GM12873 (cell line): Measurements from ENCODE around the gene RADIL.

ENCODE experiments used
- CTCF ChIP-seq: IDR thresholded peaks from 2 replicates; pipeline ENCODE4 v1.5.1; 2012; ENCODE audit warnings: low read depth, mild to moderate bottlenecking, moderate library complexity, low read length, control low read depth; ENCODE audit not compliant: insufficient read depth; ENCODE audit errors: missing control alignments

RADIL gene

GRCh38 chr7:4833176-4833575 lies 50.3 kb downstream of the RADIL start:
- TF ChIP-seq CTCF = no peak

- no peak for TF ChIP-seq CTCF
Observed at GRCh38 chr7:4832711-4833110, 50.8 kb downstream of the RADIL start.

- no peak for TF ChIP-seq CTCF
Observed at GRCh38 chr7:4831723-4832495, 51.6 kb downstream of the RADIL start.

- TF ChIP-seq CTCF = peak; percentile 78
Observed at GRCh38 chr7:4830176-4830575, 53.3 kb downstream of the RADIL start.

- no peak for TF ChIP-seq CTCF
Observed at GRCh38 chr7:4828720-4829383, 54.7 kb downstream of the RADIL start.

- TF ChIP-seq CTCF = no peak
Observed at GRCh38 chr7:4825081-4825480, 58.4 kb downstream of the RADIL start.

GRCh38 chr7:4824120-4824775 lies 59.3 kb downstream of the RADIL start:
- TF ChIP-seq CTCF = no peak
